ENCODE measurements around the gene GAS5.

GAS5 gene

GRCh38 chr1:173867753-173868265, at the start of gene GAS5:
TSS of gene GAS5 (minus strand) at chr1:173867989.
- H3K36me3 ChIP-seq (ENCODE audit: control insufficient read depth, insufficient read depth, low read length) = no peaks in the 10 kb centered on the region
- H3K27me3 ChIP-seq (ENCODE audit: control insufficient read depth, insufficient read depth, low read length) = no peaks in the 10 kb centered on the region
- no peak for TF ChIP-seq CTCF (IDR thresholded peaks at IDR 0.05)
- H3K79me2 ChIP-seq = no peaks in the 10 kb centered on the region
- H3K9me3 ChIP-seq (ENCODE audit: control insufficient read depth, low read length) = no peaks in the 10 kb centered on the region
- H3K4me1 ChIP-seq = peaks cover 13% of the 10 kb centered on the region
- H2AFZ ChIP-seq = peak within 1 kb of the TSS; percentile 74
- H3K4me2 ChIP-seq (ENCODE audit: low read length) = peak within 1 kb of the TSS; percentile 89
- peak within 1 kb of the TSS; percentile 85 for H3K4me3 ChIP-seq (ENCODE audit: low read depth, low read length)
- peak within 1 kb of the TSS; percentile 91 for H3K27ac ChIP-seq
- H3K9ac ChIP-seq = no peak within 1 kb of the TSS

GRCh38 chr1:173917149-173917548, 49.4 kb upstream of the GAS5 start, which contains the start of gene SERPINC1:
TSS of gene SERPINC1 (minus strand) at chr1:173917327. CDS start at chr1:173917259, 68 bp downstream.
- no peak within 1 kb of the TSS for H2AFZ ChIP-seq
- no peak within 1 kb of the TSS for H3K4me3 ChIP-seq (ENCODE audit: low read depth, low read length)
- TF ChIP-seq CTCF (IDR thresholded peaks at IDR 0.05) = no peak
- no peaks in the 10 kb centered on the region for H3K9me3 ChIP-seq (ENCODE audit: control insufficient read depth, low read length)
- H3K36me3 ChIP-seq (ENCODE audit: control insufficient read depth, insufficient read depth, low read length) = no peaks in the 10 kb centered on the region
- no peak within 1 kb of the TSS for H3K4me2 ChIP-seq (ENCODE audit: low read length)
- H3K79me2 ChIP-seq = no peaks in the 10 kb centered on the region
- H3K4me1 ChIP-seq = no peaks in the 10 kb centered on the region
- no peak within 1 kb of the TSS for H3K27ac ChIP-seq
- no peaks in the 10 kb centered on the region for H3K27me3 ChIP-seq (ENCODE audit: control insufficient read depth, insufficient read depth, low read length)
- H3K9ac ChIP-seq = no peak within 1 kb of the TSS

- Histone ChIP-seq H3K4me3 (ENCODE audit: low read depth, low read length) (no peak overlapping the region), H3K27ac (no peak overlapping the region)
These were observed 48.9 kb upstream of the GAS5 start for GRCh38 chr1:173916667-173917066.

GRCh38 chr1:173915596-173915995, 47.8 kb upstream of the GAS5 start:
- Histone ChIP-seq H3K79me2 (no peaks in the 10 kb centered on the region), H3K4me1 (no peaks in the 10 kb centered on the region), H3K9ac (no peak overlapping the region), H3K4me3 (ENCODE audit: low read depth, low read length) (no peak overlapping the region), H2AFZ (no peak overlapping the region), H3K9me3 (ENCODE audit: control insufficient read depth, low read length) (no peaks in the 10 kb centered on the region), H3K4me2 (ENCODE audit: low read length) (no peak overlapping the region), H3K27me3 (ENCODE audit: control insufficient read depth, insufficient read depth, low read length) (no peaks in the 10 kb centered on the region), H3K27ac (no peak overlapping the region), H3K36me3 (ENCODE audit: control insufficient read depth, insufficient read depth, low read length) (no peaks in the 10 kb centered on the region)
- TF ChIP-seq CTCF (IDR thresholded peaks at IDR 0.05) = no peak

More at GRCh38 chr1:173916667-173917066, 48.9 kb upstream of the GAS5 start:
- Histone ChIP-seq H3K9me3 (ENCODE audit: control insufficient read depth, low read length) (no peaks in the 10 kb centered on the region), H3K9ac (no peak overlapping the region), H3K27me3 (ENCODE audit: control insufficient read depth, insufficient read depth, low read length) (no peaks in the 10 kb centered on the region), H3K79me2 (no peaks in the 10 kb centered on the region), H3K4me1 (no peaks in the 10 kb centered on the region), H2AFZ (no peak overlapping the region), H3K36me3 (ENCODE audit: control insufficient read depth, insufficient read depth, low read length) (no peaks in the 10 kb centered on the region), H3K4me2 (ENCODE audit: low read length) (no peak overlapping the region)
- no peak for TF ChIP-seq CTCF (IDR thresholded peaks at IDR 0.05)

- Histone ChIP-seq H3K27me3 (ENCODE audit: control insufficient read depth, insufficient read depth, low read length) (no peaks in the 10 kb centered on the region), H3K4me3 (ENCODE audit: low read depth, low read length) (no peak overlapping the region), H3K4me1 (no peaks in the 10 kb centered on the region), H3K27ac (no peak overlapping the region), H3K9ac (no peak overlapping the region), H3K9me3 (ENCODE audit: control insufficient read depth, low read length) (no peaks in the 10 kb centered on the region), H3K79me2 (no peaks in the 10 kb centered on the region), H2AFZ (no peak overlapping the region), H3K4me2 (ENCODE audit: low read length) (no peak overlapping the region), H3K36me3 (ENCODE audit: control insufficient read depth, insufficient read depth, low read length) (no peaks in the 10 kb centered on the region)
- TF ChIP-seq CTCF (IDR thresholded peaks at IDR 0.05) = peak; percentile 26
These were observed 46.6 kb upstream of the GAS5 start for GRCh38 chr1:173914366-173914871.

Measured in parathyroid adenoma (tissue), 2 donors.